ENCODE measurements around the gene CAMKK2. TPM values are rescaled to one million over a fixed set of nuclear protein-coding genes. Genes with fewer than 3 reads are reported as not detected.
"Not testable (repeated sequence)": the region's sequence is repeated elsewhere in the genome, so short reads cannot be mapped to it uniquely, and the experiment has no call there.

Gene CAMKK2
- total RNA-seq, 1 experiment from 2014 or later, result 9.1 TPM

DNA sequence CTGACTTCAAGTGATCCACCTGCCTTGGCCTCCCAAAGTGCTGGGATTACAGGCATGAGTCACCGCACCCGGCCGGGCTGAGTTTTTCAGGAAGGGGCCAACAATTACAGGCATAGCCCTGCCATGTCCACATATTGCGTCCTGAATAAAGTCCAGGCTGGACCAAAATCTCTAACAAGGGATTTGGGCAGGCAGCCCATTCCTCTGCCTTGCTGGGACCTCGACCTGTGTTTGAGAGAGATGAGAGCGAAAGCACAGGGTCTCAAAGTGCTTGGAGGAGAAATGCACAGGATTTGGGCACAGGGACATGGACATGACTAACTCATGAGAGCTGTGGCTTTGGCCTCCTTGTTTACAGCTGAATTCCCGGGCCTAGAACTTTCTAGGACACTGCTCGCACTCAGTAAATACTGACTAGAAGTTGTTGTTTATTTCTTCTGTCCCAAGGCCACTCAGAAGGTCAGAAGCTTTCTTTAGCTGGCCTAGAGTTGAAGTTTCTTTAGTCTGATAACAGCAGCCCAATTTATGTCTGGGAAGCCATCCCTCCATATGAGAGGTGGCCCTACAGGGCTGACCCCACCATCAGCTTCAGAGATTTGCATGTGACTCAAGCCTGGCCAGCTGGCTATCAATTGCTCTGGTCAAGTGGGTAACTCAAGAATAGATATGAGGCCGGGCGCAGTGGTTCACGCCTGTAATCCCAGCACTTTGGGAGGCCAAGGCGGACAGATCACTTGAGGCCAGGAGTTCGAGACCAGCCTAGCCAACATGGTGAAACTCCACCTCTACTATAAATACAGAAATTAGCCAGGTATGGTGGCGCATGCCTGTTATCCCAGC, 11.7 kb downstream of the CAMKK2 start:
- DNase-seq (ENCODE audit: low read depth, low spot score), result no peak
- in situ Hi-C loops (cut with HindIII; ENCODE audit: low pct_unique_long_range_greater_than_20kb, low sequenced_read_pairs), result no loop called here

DNA sequence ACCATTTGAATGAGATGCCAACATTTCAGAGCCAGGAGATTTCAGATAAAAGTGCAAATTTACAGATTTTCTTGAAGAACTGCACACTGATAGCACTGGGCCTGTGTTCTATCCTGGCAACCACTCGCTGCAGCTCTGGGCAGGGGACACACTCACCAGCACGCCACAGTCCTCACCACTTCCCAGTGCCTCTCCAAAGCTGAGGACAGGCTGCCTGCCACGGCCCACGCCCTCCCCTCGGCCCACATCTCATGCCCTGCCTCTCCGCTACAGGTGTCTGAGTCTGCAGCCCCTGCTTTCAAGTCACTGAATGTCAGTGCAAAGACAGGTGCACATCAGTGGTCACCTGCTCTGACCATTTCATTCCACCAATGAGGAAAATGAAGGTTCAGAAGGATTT, 12.7 kb downstream of the CAMKK2 start:
- DNase-seq (ENCODE audit: low read depth, low spot score), result no peak
- in situ Hi-C loops (cut with HindIII; ENCODE audit: low pct_unique_long_range_greater_than_20kb, low sequenced_read_pairs), result no loop called here

DNA sequence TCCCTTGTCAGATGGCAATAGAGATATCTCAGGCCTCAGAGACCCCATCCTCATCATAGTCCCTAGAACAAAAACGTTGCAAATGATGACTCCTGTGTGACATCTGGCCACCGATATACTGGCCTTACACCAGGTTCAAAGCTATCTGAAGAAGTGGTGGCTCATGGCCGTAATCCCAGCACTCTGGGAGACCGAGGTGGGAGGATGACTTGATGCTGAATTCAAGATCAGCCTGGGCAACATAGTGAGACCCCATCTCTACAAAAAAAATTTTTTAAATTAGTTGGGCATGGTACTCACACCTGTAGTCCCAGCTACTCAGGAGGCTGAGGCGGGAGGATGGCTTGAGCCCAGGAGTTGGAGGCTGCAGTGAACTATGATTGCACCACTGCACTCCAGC, 13.1 kb downstream of the CAMKK2 start:
- in situ Hi-C loops (cut with HindIII; ENCODE audit: low pct_unique_long_range_greater_than_20kb, low sequenced_read_pairs), result no loop called here
- DNase-seq (ENCODE audit: low read depth, low spot score), result no peak

DNA sequence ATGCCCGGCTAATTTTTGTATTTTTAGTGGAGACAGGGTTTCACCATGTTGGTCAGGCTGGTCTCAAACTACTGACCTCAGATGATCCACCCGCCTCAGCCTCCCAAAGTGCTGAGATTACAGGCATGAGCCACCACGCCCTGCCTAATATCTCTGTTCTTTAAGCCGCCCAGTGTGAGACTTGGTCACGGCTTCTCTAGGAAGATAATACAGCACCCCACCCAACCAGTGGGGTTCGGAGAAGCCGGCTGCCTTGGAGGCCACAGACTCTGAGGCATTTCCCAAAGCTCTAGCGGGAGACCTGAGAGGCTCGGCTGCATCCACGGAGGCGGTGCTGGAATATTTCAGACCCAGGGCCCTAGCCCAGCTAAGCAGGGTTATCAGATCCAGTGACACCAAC, 13.6 kb downstream of the CAMKK2 start:
- DNase-seq (ENCODE audit: low read depth, low spot score); in situ Hi-C loops (cut with HindIII; ENCODE audit: low pct_unique_long_range_greater_than_20kb, low sequenced_read_pairs): not testable (repeated sequence)

DNA sequence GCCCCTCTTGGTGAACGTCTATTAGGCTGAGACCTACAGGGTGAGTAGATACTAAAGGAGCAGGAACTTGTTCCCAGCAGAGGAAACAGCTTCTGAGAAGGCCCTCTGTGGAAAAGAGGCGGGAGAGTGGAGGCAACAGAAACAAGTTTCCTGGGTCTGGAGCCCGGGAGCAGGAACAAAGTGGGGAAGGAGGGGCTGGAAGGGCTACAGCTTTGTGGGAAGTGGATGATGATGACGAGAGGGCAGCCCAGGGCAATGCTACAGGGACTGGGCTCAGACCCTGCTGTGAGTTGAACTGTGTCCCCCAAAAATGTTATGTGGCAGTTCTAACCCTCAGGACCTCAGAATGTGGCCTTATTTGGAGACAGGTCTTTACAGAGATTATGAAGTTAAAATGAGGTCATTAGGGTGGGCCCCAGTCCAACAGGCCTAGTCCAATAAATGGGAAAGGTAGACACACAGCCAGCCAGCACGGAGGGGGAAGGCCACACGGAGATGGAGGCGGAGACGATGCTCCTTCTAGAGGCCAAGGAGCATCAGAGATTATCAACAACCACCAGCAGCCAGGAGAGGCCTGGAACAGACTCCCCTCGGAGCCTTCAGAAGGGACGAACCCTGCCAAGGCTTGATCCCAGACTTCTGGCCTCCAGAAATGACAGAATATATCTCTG, 14.3 kb downstream of the CAMKK2 start:
- DNase-seq (ENCODE audit: low read depth, low spot score), result no peak
- in situ Hi-C loops (cut with HindIII; ENCODE audit: low pct_unique_long_range_greater_than_20kb, low sequenced_read_pairs), result no loop called here

DNA sequence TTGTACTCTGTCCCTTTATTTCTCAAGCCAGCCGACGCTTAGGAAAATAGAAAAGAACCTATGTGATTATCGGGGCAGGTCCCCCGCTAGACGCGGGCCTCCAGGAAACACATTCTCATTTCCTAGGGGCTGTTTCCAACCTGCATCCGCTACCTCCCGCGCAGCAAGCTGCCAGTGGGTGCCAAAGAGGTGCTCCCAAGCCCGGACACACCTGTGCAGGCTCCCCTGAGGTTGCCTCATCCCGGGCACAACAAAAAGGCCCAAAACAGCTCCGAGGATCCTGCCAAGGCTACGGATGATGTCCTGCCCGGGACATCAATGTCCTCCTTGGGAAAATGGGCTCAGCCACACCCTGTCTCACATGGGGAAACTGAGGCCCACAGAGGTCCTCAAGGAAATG, 15.4 kb downstream of the CAMKK2 start:
- DNase-seq (ENCODE audit: low read depth, low spot score); in situ Hi-C loops (cut with HindIII; ENCODE audit: low pct_unique_long_range_greater_than_20kb, low sequenced_read_pairs): not testable (repeated sequence)

DNA sequence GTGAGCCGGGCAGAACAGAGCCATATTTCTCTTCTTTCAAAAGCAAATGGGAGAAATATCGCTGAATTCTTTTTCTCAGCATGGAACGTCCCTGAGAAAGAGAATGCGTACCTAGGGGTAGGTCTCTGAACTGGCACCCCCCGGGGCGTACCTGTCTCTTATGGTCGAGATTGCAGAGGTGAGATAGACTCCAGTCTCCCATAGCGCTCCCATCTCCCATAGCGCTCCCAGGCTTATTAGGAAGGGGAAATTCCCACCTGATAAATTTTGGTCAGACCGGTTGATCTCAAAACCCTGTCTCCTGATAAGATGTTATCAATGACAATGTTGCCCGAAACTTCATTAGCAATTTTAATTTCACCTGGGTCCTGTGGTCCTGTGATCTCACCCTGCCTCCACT, 16.0 kb downstream of the CAMKK2 start:
- DNase-seq (ENCODE audit: low read depth, low spot score); in situ Hi-C loops (cut with HindIII; ENCODE audit: low pct_unique_long_range_greater_than_20kb, low sequenced_read_pairs): not testable (repeated sequence)

DNA sequence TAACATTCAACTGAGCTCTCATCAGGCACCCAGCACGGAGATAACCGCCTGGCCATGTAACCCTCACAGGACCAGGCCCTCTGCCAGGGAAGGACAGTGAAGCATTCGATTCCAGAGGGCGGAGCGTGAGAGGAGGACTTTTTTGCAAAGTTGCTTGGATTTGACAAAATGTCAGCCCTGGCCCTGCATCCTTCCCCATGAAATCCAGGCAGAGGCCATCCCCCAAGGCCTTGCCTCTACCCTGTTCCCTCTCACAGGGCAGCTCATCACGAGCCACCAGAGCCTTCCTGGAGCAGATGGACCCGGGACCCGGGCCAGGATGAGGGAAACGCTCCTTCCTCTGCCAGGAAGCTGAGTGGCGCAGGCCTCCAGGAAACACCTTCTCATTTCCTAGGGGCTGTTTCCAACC, 17.0 kb downstream of the CAMKK2 start:
- in situ Hi-C loops (cut with HindIII; ENCODE audit: low pct_unique_long_range_greater_than_20kb, low sequenced_read_pairs), result no loop called here

DNA sequence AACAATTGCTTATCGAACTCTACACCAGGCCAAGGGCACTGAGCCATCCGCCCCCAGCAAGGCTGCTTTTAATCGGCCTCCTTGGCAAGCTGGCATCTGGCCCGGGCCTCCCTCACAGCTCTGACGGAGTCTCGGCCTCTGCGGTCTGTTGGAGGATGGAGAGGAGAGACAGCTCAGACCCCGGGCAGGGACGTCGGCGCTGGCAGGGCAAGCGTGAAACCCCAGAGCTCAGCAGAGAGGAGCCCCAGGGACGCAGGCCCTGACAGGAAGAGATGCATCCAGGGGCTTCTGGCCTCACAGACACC, 17.5 kb downstream of the CAMKK2 start:
- in situ Hi-C loops (cut with HindIII; ENCODE audit: low pct_unique_long_range_greater_than_20kb, low sequenced_read_pairs), result no loop called here
- DNase-seq (ENCODE audit: low read depth, low spot score), result no peak

More for the DNA sequence above, 17.0 kb downstream of the CAMKK2 start:
- no peak for DNase-seq (ENCODE audit: low read depth, low spot score)

DNA sequence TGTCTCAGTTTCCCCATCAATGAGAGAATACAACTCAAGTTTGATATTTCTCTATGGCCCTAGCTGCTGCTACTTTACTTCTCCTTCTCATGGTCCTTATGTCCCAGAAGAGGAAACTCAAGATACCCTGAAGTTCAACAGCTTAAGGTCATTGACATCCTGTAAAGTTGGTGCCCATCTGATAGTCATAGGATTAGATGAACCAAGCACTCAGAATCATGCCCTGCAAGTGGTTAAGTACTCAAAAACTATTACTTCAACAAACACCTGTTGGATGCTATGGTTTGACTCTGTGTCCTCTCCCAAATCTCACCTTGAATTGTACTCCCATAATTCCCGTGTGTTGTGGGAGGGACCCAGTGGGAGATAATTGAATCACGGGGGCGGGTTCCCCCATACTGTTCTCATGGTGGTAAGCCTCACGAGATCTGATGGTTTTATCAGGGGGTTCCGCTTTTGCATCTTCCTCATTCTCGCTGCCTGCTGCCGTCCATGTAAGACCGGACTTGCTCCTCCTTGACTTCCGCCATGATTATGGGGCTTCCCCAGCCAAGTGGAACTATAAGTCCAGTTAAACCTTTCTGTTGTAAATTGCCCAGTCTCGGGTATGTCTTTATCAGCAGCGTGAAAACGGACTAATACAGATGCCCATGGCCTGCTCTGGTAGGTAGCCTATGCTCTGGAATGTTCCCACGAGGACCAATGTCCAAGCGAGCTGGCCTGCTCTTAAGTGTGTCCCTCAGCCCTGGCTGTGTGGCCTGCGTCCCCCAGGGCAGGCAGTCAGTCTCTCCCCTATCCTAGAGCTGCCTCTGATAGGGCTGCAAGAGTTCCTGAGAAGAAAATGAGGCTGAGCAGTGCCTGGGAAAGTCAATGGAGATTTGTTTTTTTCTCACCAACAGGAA, 18.1 kb downstream of the CAMKK2 start:
- in situ Hi-C loops (cut with HindIII; ENCODE audit: low pct_unique_long_range_greater_than_20kb, low sequenced_read_pairs), result no loop called here
- no peak for DNase-seq (ENCODE audit: low read depth, low spot score)

DNA sequence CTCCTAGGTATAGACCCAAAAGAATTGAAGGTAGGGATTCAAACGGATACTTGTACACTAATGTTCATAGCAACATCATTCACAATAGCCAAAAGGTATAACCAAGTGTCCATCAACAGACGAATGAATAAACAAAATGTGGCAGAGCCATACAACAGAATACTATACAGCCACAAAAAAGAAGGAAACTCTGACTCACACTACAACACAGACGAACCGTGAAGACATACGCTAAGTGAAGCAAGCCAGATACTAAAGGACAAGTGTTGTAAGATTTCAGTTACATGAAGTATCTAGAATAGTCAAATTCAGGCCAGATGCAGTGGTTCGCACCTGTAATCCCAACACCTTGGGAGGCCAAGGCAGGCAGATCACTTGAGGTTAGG, 19.1 kb downstream of the CAMKK2 start:
- in situ Hi-C loops (cut with HindIII; ENCODE audit: low pct_unique_long_range_greater_than_20kb, low sequenced_read_pairs), result no loop called here
- DNase-seq (ENCODE audit: low read depth, low spot score), result no peak

DNA sequence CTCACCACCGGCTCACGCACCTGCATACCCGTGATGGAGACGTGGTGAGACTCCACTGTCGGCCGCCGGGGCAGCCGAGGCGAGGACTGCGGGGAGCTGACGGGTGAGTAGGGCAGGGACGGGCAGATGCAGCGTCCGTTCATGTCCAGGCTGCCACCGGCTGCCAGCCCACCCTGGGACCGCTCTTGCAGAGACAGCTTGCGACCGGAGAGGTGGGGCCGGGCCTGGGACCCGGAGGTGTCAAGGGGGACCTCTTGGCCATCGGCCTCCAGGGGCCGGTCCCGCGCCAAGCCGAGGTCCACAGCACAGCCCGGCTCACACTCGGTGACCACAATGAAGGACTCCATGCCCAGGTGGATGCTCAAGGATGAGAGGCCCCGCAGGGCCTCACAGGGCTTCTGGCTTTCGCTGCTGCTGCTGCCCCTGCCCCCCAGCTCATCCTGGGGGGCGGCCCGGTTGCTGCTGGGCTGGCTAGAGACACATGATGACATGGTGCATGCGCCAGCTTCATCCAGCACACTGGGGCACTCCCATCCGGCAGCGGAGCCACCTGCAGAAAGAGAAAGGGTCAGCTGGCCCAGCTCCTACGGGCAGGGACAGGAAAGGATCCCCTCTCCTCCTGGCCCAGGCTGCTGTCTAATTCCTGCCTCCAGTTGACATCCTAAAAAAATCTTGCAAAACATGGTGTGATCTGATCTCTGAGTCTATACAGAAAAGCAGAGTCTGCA, 22.3 kb downstream of the CAMKK2 start:
- in situ Hi-C loops (cut with HindIII; ENCODE audit: low pct_unique_long_range_greater_than_20kb, low sequenced_read_pairs), result no loop called here
- no peak for DNase-seq (ENCODE audit: low read depth, low spot score)

DNA sequence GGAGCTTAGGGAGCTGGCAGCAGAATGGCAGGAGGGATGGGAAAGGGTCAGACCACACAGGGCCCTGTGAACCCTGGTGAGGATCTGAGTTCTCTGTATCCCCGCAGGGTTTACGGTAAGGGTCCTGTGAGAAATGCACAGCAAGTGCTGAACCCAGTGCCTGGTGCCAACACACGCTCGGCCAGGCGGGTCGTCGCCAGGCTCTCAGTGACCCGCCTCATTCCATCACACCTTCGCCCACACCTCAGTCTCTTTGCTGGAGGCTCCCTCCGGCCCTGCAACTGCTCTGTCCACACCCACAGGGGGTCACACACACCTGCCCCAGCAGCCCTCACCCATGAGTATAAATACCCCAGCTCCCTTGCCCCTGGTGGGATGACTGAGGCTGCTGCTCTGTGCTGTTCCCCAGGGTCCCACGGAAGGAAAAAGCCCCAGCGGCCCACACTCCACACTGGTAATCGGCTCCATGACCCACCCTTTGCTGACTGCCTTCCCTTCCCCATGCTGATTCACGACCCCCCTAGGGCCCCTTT, 23.1 kb downstream of the CAMKK2 start:
- DNase-seq (ENCODE audit: low read depth, low spot score), result no peak
- in situ Hi-C loops (cut with HindIII; ENCODE audit: low pct_unique_long_range_greater_than_20kb, low sequenced_read_pairs), result no loop called here

DNA sequence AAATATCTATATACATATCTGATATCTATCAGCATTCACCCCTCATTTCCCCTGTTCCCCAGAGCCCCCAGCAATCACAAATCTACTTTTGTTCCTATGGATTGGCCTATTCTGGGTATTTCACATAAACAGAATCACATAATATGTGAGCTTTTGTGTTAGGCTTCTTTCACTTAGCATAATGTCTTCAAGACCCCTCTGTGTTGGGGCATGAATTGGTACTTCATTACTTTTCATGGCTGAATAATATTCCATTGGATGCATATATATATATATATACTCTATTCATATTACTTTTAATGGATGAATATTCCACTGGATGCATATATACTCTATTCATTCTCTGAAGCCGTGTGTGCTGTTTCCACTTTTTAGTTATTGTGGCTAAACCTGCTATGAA, 28.7 kb downstream of the CAMKK2 start:
- in situ Hi-C loops (cut with HindIII; ENCODE audit: low pct_unique_long_range_greater_than_20kb, low sequenced_read_pairs), result no loop called here

DNA sequence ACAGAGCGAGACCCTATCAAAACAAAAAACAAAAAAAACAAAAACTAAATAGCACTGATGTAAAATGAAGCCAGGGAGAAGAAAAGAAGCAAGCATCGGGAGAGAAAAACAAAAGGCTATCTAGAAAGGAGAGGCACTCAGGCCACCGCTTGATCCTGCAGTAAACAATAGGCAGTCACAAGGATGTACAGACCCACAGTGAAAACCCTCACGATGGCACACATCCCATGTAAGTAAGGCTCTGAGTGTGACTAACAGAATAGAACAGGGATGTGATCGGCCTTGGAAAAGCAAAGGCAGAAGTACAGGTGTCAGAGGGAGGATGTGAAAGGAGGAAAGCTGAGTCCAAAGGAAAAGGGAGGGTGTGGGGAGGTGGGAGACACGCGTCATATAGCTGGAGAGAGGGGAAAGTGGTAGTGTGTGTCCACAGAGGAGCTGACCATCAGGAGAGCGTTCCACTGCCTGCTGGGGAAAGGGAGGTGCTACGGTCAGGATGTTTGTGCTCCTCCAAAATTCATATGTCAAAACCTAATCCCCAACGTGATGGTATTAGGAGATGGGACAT, 31.5 kb downstream of the CAMKK2 start:
- DNase-seq (ENCODE audit: low read depth, low spot score), result no peak

More for the DNA sequence above, 28.7 kb downstream of the CAMKK2 start:
- DNase-seq (ENCODE audit: low read depth, low spot score), result no peak

DNA sequence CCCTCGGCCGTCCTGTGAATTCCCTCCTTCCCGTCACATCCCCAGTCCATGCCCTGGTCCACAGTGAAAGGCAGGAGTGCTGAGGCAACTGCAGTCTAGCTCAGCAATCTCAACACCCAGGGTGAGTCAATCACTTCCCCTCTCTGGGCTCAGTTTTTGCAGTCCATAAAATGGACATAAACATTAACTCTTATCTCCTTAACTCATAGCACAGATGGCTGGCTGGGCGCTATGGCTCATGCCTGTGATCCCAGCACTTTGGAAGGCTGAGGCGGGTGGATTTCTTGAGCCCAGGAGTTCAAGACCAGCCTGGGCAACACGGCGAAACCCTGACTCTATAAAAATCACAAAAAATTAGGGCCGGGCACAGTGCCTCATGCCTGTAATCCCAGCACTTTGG, 32.4 kb downstream of the CAMKK2 start:
- no peak for DNase-seq (ENCODE audit: low read depth, low spot score)
- in situ Hi-C loops (cut with HindIII; ENCODE audit: low pct_unique_long_range_greater_than_20kb, low sequenced_read_pairs), result no loop called here

More for the DNA sequence above, 31.5 kb downstream of the CAMKK2 start:
- in situ Hi-C loops (cut with HindIII; ENCODE audit: low pct_unique_long_range_greater_than_20kb, low sequenced_read_pairs), result no loop called here

Measured in SK-MEL-5 (cell line).